ENCODE results near the gene ERGIC3.

DNA sequence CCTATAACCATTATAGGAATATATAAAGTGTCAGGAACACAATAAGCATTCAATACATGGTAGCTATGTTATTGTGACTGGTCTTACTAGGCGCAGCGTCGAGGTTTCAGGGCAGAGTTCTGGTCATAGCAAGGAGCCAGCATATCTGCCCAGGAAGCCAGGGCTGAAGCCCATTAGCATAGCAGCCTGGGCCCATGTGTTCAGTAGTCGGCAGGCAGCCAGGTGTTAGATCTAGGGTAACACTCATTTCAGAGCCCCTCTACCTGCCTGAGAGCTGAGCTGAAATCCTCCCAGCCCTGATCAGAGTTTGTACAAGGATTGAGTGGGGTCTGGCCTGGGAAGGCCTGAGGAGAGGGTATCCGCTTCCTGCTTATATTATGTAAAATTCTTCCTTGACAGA lies 44.6 kb upstream of the ERGIC3 start:
- TF ChIP-seq, protein P1, sequence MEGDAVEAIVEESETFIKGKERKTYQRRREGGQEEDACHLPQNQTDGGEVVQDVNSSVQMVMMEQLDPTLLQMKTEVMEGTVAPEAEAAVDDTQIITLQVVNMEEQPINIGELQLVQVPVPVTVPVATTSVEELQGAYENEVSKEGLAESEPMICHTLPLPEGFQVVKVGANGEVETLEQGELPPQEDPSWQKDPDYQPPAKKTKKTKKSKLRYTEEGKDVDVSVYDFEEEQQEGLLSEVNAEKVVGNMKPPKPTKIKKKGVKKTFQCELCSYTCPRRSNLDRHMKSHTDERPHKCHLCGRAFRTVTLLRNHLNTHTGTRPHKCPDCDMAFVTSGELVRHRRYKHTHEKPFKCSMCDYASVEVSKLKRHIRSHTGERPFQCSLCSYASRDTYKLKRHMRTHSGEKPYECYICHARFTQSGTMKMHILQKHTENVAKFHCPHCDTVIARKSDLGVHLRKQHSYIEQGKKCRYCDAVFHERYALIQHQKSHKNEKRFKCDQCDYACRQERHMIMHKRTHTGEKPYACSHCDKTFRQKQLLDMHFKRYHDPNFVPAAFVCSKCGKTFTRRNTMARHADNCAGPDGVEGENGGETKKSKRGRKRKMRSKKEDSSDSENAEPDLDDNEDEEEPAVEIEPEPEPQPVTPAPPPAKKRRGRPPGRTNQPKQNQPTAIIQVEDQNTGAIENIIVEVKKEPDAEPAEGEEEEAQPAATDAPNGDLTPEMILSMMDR (conservative IDR thresholded peaks at IDR 0.05 in 1 of 2, IDR thresholded peaks at IDR 0.05 in 1 of 2; ENCODE audit: extremely low read depth in 1 of 2, insufficient read depth in 1 of 2, low read depth in 1 of 2, low read length in 2 of 2), result no peak
- TF ChIP-seq EZH2 (IDR thresholded peaks at IDR 0.05; ENCODE audit: borderline replicate concordance, low read length), result no peak
